K562 (cell line): ENCODE results near the gene EXT2. TPM values are rescaled to one million over a fixed set of nuclear protein-coding genes. Genes with fewer than 3 reads are reported as not detected.
A peak's percentile ranks its signal among the peaks of the same experiment; 100 is the strongest.

Experiments
- ATAC-seq: fragments of 200-7000 bp; cut with Tn5 transposase; 3 replicates; pipeline ENCODE4 v1.9.1; 2020; ENCODE audit warnings: moderate library complexity
- BruUV-seq: library from RNA; stranded (reverse); fragments of 400-500 nt; replicated peaks from 2 replicates; lab custom pipeline; 2021; lab: Mats Ljungman, UMichigan
- CTCF ChIA-PET: fragments of 300-600 bp; formaldehyde crosslinking; extraction: SDS; loops from one replicate; lab custom pipeline; 2021; ENCODE audit warnings: low intra/inter-chr PET ratio; lab: Yijun Ruan, JAX
- POLR2A ChIA-PET: fragments of 300-600, 350-650 bp; sonication (Branson Sonifier 250); formaldehyde crosslinking; extraction: SDS; loops from one replicate; lab custom pipeline; 2021; ENCODE audit warnings: antibody characterized with exemption, inconsistent platforms; lab: Yijun Ruan, JAX
- DNase-seq, 4 experiments: peaks; one replicate each; pipeline versions ENCODE4 v3.0.0 to v3.0.0-alpha.2; 2011 to 2018; ENCODE audit warnings: low spot score in 3 of 4, mixed read lengths in 3 of 4; ENCODE audit errors: extremely low read depth in 1 of 4
- FAIRE-seq: peaks from 2 replicates; lab custom pipeline; 2011; peaks lifted over from hg19 to GRCh38; lab: Jason Lieb, UNC
- H2AFZ ChIP-seq: 2 replicates; pipeline ENCODE4 v1.6.0; 2011; ENCODE audit warnings: low read depth, low read length, control low read depth, inconsistent platforms
- H3K27ac ChIP-seq: fragments of 200-600 bp; 3 replicates; pipeline ENCODE4 v1.8.0; 2011; ENCODE audit warnings: low read depth, mild to moderate bottlenecking, control low read depth, inconsistent platforms, low read length, moderate library complexity, mixed read lengths; ENCODE audit errors: extremely low read depth
- H3K27me3 ChIP-seq, 2 experiments: fragments of 300-600 bp in 1 of 2; 2 replicates in 1 of 2; 3 replicates in 1 of 2; pipeline versions ENCODE4 v1.6.0 to v1.8.0; 2011; ENCODE audit warnings: inconsistent platforms in 2 of 2, low read length in 2 of 2, mild to moderate bottlenecking in 1 of 2, mixed read lengths in 1 of 2, moderate library complexity in 1 of 2; ENCODE audit not compliant: control insufficient read depth in 2 of 2, insufficient read depth in 2 of 2
- H3K36me3 ChIP-seq: fragments of 300-600 bp; 3 replicates; pipeline ENCODE4 v1.8.0; 2011; ENCODE audit warnings: mild to moderate bottlenecking, low read length, inconsistent platforms; ENCODE audit not compliant: control insufficient read depth, insufficient read depth
- H3K4me1 ChIP-seq, 2 experiments: fragments of 200-600 bp in 1 of 2; replicated peaks in 1 of 2; 2 replicates in 1 of 2; 3 replicates in 1 of 2; pipeline versions ENCODE4 v1.5.1 to v1.8.0; 2011; ENCODE audit warnings: inconsistent platforms in 2 of 2, low read length in 2 of 2, mild to moderate bottlenecking in 1 of 2, mixed read lengths in 1 of 2, moderate library complexity in 1 of 2; ENCODE audit not compliant: control insufficient read depth in 2 of 2, insufficient read depth in 2 of 2
- H3K4me2 ChIP-seq: 2 replicates; pipeline ENCODE4 v1.6.1; 2011; ENCODE audit warnings: low read length, control low read depth, inconsistent platforms, mixed read lengths; ENCODE audit not compliant: insufficient read depth
- H3K4me3 ChIP-seq: fragments of 200-600 bp; sonication (generic), shearing (Covaris generic); 2 replicates; pipeline ENCODE4 v1.5.1; 2016; ENCODE audit warnings: control low read depth, inconsistent platforms
- H3K79me2 ChIP-seq: fragments of 200-600 bp; 3 replicates; pipeline ENCODE4 v1.8.0; 2011; ENCODE audit warnings: low read length, inconsistent platforms; ENCODE audit not compliant: control insufficient read depth, insufficient read depth
- H3K9ac ChIP-seq, 2 experiments: 2 replicates each; pipeline versions ENCODE4 v1.6.0 to v1.6.1; 2011; ENCODE audit warnings: low read depth in 2 of 2, low read length in 2 of 2, control low read depth in 1 of 2, inconsistent platforms in 1 of 2, mild to moderate bottlenecking in 1 of 2, mixed read lengths in 1 of 2; ENCODE audit not compliant: insufficient read depth in 1 of 2
- H3K9me1 ChIP-seq: one replicate; pipeline ENCODE4 v1.6.0; 2011; ENCODE audit warnings: inconsistent platforms, mild to moderate bottlenecking, low read length, moderate library complexity; ENCODE audit not compliant: control insufficient read depth, insufficient read depth
- H3K9me3 ChIP-seq: replicated peaks from 2 replicates; pipeline ENCODE4 v1.5.1; 2011; ENCODE audit warnings: low read depth, low read length, inconsistent platforms; ENCODE audit not compliant: control insufficient read depth, insufficient read depth
- H4K20me1 ChIP-seq: replicated peaks from 2 replicates; pipeline ENCODE4 v1.6.1; 2011; ENCODE audit warnings: low read length, inconsistent platforms, mixed read lengths; ENCODE audit not compliant: control insufficient read depth, insufficient read depth
- HMBOX1 ChIP-seq: sonication (generic); IDR thresholded peaks from 2 replicates; pipeline ENCODE4 v1.6.1; 2016
- PBX2 ChIP-seq, 2 experiments: IDR thresholded peaks in 1 of 2; conservative IDR thresholded peaks in 1 of 2; 2 replicates each; pipeline ENCODE4 v1.6.1; 2016; ENCODE audit warnings: low read depth in 2 of 2, mild to moderate bottlenecking in 1 of 2, missing compliant biosample characterization in 1 of 2, missing genetic modification characterization in 1 of 2, moderate library complexity in 1 of 2
- SRF ChIP-seq, 2 experiments: fragments of 250-450, 450-650 bp in 1 of 2; sonication (Bioruptor Pico) in 1 of 2; sonication (generic) in 1 of 2; formaldehyde crosslinking; IDR thresholded peaks; 2 replicates each; pipeline versions ENCODE4 v1.5.0 to v1.5.1; 2020 to 2022; ENCODE audit warnings: mild to moderate bottlenecking in 1 of 2, missing genetic modification reagents in 1 of 2
- WGBS: fragments of 100-300 bp; shearing (Covaris generic); methylation state at CpG from one replicate; pipeline ENCODE4 v1.1.6; 2016; ENCODE audit warnings: low coverage, mixed read lengths; ENCODE audit not compliant: insufficient coverage; ENCODE audit errors: missing lambda C conversion rate; 5-methylcytosine and 5-hydroxymethylcytosine counted together
- in situ Hi-C: fragments of 300-500 bp; cut with MboI; formaldehyde crosslinking; loops from 4 replicates; pipeline ENCODE4 v1.15.0; 2018; ENCODE audit warnings: inconsistent platforms, mixed read lengths
- intact Hi-C: fragments of 100-400 bp; cut with micrococcal nuclease; formaldehyde crosslinking; loops from 2 replicates; pipeline ENCODE4 v1.14.2; 2022
- polyA plus RNA-seq, 8 experiments: library from polyadenylated mRNA; depleted of rRNA in 4 of 8; stranded (reverse) in 5 of 8; unstranded in 3 of 8; fragments of >200 nt; fragmentation: Nextera tagmentation in 2 of 8; fragmentation: Illumina TruSeq in 1 of 8; extraction: Ambion mirVana in 2 of 8; extraction: Trizol in 1 of 8; gene quantifications; 2 replicates each; pipeline versions ENCODE4 v1.2.1 to v1.2.3, GENCODE V29; 2011 to 2014; ENCODE audit warnings: inconsistent platforms in 1 of 8, missing spikeins in 1 of 8
- total RNA-seq, 7 experiments: library from RNA; depleted of rRNA in 6 of 7; stranded (reverse); fragments of >200 nt in 6 of 7; fragmentation: Illumina TruSeq in 2 of 7; extraction: Trizol in 2 of 7; gene quantifications; 2 replicates each; pipeline versions ENCODE4 v1.2.1 to v1.2.3, GENCODE V29; 2011 to 2021; ENCODE audit warnings: low replicate concordance in 1 of 7
- TF ChIP-seq, protein P1 (sequence below), 2 experiments: fragments of 450-650 bp; formaldehyde crosslinking in 1 of 2; IDR thresholded peaks; 2 replicates each; pipeline versions ENCODE4 v1.4.0 to v1.6.1; 2014 to 2020; ENCODE audit warnings: mild to moderate bottlenecking in 2 of 2, borderline replicate concordance in 1 of 2, low read depth in 1 of 2
- TF ChIP-seq, protein P2 (sequence below): fragments of 450-650 bp; IDR thresholded peaks from 2 replicates; pipeline ENCODE4 v1.6.1; 2016

The EXT2 gene
- total and polyA plus RNA-seq, 9 of the 15 experiments (the other 6 are each of a cell fraction or from before 2014, with no cell fraction given) = 7.5 to 52.1 (median 38.1) TPM

GRCh38 chr11:44178381-44178780, 82.9 kb downstream of the EXT2 start:
- WGBS = 31% methylated on average over 3 of the region's 3 CpGs
- H3K9me1 ChIP-seq = no peaks in the 10 kb centered on the region
- DNase-seq = peak in 2 of 4 experiments; percentile 21 to 28
- peaks cover 0 to 17% of the 10 kb centered on the region in 2 experiments; a peak in 2 of 5 replicates for H3K4me1 ChIP-seq
- peak; percentile 77 for ATAC-seq
- no TSS peak for BruUV-seq
- FAIRE-seq = peak; percentile 49
- CTCF ChIA-PET = no interaction called here
- H3K27ac ChIP-seq = no peak overlapping the region
- H3K4me2 ChIP-seq = no peak overlapping the region
- no peak overlapping the region for H3K9ac ChIP-seq
- H4K20me1 ChIP-seq = no peaks in the 10 kb centered on the region
- H2AFZ ChIP-seq = no peak overlapping the region
- H3K9me3 ChIP-seq = no peaks in the 10 kb centered on the region
- no peaks in the 10 kb centered on the region for H3K27me3 ChIP-seq
- no peaks in the 10 kb centered on the region for H3K79me2 ChIP-seq
- in situ Hi-C loops = no loop called here
- no peaks in the 10 kb centered on the region; the same call in 2 of the 3 replicates for H3K36me3 ChIP-seq
- no peak overlapping the region for H3K4me3 ChIP-seq
- intact Hi-C loops = loop anchor here (5.0 kb wide), 1 partner anchor 94 kb away; no protein-coding TSS in a partner anchor
- POLR2A ChIA-PET = interaction anchor here (0.6 to 1.5 kb wide), 5 partner anchors 8 to 91 kb away, joined by 3 to 4 read pairs (median 3); no protein-coding TSS in a partner anchor
- TF ChIP-seq, protein P1, sequence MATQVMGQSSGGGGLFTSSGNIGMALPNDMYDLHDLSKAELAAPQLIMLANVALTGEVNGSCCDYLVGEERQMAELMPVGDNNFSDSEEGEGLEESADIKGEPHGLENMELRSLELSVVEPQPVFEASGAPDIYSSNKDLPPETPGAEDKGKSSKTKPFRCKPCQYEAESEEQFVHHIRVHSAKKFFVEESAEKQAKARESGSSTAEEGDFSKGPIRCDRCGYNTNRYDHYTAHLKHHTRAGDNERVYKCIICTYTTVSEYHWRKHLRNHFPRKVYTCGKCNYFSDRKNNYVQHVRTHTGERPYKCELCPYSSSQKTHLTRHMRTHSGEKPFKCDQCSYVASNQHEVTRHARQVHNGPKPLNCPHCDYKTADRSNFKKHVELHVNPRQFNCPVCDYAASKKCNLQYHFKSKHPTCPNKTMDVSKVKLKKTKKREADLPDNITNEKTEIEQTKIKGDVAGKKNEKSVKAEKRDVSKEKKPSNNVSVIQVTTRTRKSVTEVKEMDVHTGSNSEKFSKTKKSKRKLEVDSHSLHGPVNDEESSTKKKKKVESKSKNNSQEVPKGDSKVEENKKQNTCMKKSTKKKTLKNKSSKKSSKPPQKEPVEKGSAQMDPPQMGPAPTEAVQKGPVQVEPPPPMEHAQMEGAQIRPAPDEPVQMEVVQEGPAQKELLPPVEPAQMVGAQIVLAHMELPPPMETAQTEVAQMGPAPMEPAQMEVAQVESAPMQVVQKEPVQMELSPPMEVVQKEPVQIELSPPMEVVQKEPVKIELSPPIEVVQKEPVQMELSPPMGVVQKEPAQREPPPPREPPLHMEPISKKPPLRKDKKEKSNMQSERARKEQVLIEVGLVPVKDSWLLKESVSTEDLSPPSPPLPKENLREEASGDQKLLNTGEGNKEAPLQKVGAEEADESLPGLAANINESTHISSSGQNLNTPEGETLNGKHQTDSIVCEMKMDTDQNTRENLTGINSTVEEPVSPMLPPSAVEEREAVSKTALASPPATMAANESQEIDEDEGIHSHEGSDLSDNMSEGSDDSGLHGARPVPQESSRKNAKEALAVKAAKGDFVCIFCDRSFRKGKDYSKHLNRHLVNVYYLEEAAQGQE (IDR thresholded peaks at IDR 0.05; ENCODE audit: borderline replicate concordance) = peak; percentile 16; the same call in 1 of the 2 replicates
- TF ChIP-seq, protein P1 (CRISPR knock-in tag; IDR thresholded peaks at IDR 0.05; ENCODE audit: low read depth) = no peak
- no peak for TF ChIP-seq PBX2 (CRISPR knock-in tag; IDR thresholded peaks at IDR 0.05; ENCODE audit: low read depth)
- peak; percentile 92 for TF ChIP-seq PBX2 (tag; conservative IDR thresholded peaks at IDR 0.05; ENCODE audit: low read depth)
- TF ChIP-seq HMBOX1 = peak; percentile 22; the same call in 1 of the 2 replicates
- no peak for TF ChIP-seq SRF (CRISPR knock-in tag; IDR thresholded peaks at IDR 0.05)
- TF ChIP-seq, protein P2, sequence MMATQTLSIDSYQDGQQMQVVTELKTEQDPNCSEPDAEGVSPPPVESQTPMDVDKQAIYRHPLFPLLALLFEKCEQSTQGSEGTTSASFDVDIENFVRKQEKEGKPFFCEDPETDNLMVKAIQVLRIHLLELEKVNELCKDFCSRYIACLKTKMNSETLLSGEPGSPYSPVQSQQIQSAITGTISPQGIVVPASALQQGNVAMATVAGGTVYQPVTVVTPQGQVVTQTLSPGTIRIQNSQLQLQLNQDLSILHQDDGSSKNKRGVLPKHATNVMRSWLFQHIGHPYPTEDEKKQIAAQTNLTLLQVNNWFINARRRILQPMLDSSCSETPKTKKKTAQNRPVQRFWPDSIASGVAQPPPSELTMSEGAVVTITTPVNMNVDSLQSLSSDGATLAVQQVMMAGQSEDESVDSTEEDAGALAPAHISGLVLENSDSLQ = peak; percentile 85
